Activated T-helper 1 cell treated with anti-CD3 and anti-CD28 coated beads, Interleukin-12 subunit alpha, Interleukin-12 subunit beta, Interleukin-2, Interleukin-4 antibody, amounts not matched to agents 30 ng/mL and 10 ng/mL and 1 ng/mL, durations not matched to agents 14 hours and 24 hours and 36 hours (primary cell): ENCODE results near the gene CCSER1. TPM values are rescaled to one million over a fixed set of nuclear protein-coding genes. Genes with fewer than 3 reads are reported as not detected.

Experiments used
- DNase-seq: peaks from one replicate; pipeline ENCODE4 v3.0.0; 2021; ENCODE audit warnings: low spot score
- H3K27ac Mint-ChIP-seq: one replicate; pipeline ENCODE4 v1.8.0; 2021; ENCODE audit warnings: mild to moderate bottlenecking, mixed read lengths
- H3K27me3 Mint-ChIP-seq: one replicate; pipeline ENCODE4 v1.8.0; 2022; ENCODE audit warnings: mild to moderate bottlenecking, moderate library complexity, mixed read lengths; ENCODE audit not compliant: insufficient read depth
- H3K36me3 Mint-ChIP-seq: one replicate; pipeline ENCODE4 v1.8.0; 2021; ENCODE audit warnings: low read depth, mixed read lengths
- H3K4me1 Mint-ChIP-seq: one replicate; pipeline ENCODE4 v1.8.0; 2021; ENCODE audit warnings: low read depth, mixed read lengths
- H3K4me3 Mint-ChIP-seq: one replicate; pipeline ENCODE4 v1.8.0; 2021; ENCODE audit warnings: mild to moderate bottlenecking, moderate library complexity, mixed read lengths
- H3K9me3 Mint-ChIP-seq: one replicate; pipeline ENCODE4 v1.8.0; 2021; ENCODE audit warnings: mixed read lengths
- intact Hi-C: fragments of 100-400 bp; cut with micrococcal nuclease; formaldehyde crosslinking; loops from one replicate; pipeline ENCODE4 v1.15.1; 2024
- total RNA-seq: library from RNA; stranded (reverse); gene quantifications from 2 replicates; pipeline ENCODE4 v1.2.3, GENCODE V29; 2022

Gene CCSER1
- total RNA-seq, 1 donor from 2014 or later: not detected

DNA sequence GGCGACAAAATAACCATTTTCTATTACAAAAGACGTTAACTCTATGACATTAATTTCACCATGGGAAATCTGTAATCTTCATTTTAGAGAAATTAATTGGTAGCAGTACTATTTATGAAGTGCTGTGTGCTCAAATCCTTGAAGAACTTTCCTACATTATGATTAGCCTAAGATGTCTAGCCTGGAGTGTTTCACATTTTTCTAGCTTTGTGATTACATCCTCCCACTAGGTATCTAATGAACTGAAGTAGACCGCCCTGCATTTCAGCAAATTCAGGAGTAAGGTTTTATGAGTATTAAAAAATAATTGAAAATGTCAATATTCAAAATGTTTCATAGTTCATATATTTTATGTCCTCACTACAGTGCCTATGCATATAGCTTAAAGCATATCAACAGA, 713.1 kb downstream of the CCSER1 start:
- no peaks in the 10 kb centered on the region for H3K4me1 Mint-ChIP-seq

DNA sequence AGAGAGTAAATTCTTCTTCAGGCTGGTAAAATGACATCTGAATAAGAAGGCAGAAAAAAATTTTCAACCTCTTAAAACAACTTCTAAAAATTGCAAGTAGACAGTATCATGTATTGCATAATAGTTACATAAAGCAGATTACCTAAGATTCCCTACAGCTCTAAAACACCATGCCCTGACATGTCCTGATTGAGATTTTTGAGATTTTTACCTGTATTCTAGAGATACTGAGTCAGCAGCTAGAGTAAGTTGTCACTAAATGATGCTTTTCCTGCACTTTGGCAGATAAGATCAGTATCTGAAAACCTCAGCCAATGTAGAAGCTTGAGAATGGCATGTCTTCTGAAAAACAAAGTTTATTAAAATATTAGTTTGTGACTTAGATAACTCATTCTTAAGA, 713.6 kb downstream of the CCSER1 start:
- H3K4me1 Mint-ChIP-seq: no peaks in the 10 kb centered on the region
- no peaks in the 10 kb centered on the region for H3K27me3 Mint-ChIP-seq
- DNase-seq: no peak
- no peak overlapping the region for H3K4me3 Mint-ChIP-seq
- H3K9me3 Mint-ChIP-seq: no peaks in the 10 kb centered on the region
- H3K27ac Mint-ChIP-seq: no peak overlapping the region
- H3K36me3 Mint-ChIP-seq: no peaks in the 10 kb centered on the region
- intact Hi-C loops: no loop called here

More for the DNA sequence above, 713.1 kb downstream of the CCSER1 start:
- no peak overlapping the region for H3K27ac Mint-ChIP-seq
- intact Hi-C loops: no loop called here
- H3K4me3 Mint-ChIP-seq: no peak overlapping the region
- H3K36me3 Mint-ChIP-seq: no peaks in the 10 kb centered on the region
- DNase-seq: no peak
- H3K9me3 Mint-ChIP-seq: no peaks in the 10 kb centered on the region
- H3K27me3 Mint-ChIP-seq: no peaks in the 10 kb centered on the region

DNA sequence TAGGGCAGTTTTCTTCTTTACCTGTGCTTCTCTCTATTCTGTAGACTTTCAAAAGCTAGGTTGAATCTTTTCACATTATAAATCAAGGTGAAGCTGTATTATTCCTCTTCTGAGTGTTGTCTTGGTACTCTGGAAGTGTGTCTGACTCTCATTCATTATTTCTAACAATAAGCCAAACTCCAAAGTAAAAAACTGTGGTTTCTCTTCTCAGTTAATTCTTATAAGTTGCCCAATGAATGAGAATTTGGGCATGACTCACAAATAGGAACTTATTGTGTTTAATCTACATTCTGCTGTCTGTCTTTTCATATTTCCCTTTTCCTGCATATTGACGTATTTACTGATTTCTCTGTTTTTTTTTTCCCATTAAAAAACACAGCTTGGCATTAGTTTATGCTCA, 714.5 kb downstream of the CCSER1 start:
- DNase-seq: no peak
- H3K27me3 Mint-ChIP-seq: no peaks in the 10 kb centered on the region
- no peaks in the 10 kb centered on the region for H3K4me1 Mint-ChIP-seq
- no peak overlapping the region for H3K4me3 Mint-ChIP-seq
- no peaks in the 10 kb centered on the region for H3K9me3 Mint-ChIP-seq
- H3K27ac Mint-ChIP-seq: no peak overlapping the region
- intact Hi-C loops: no loop called here
- H3K36me3 Mint-ChIP-seq: no peaks in the 10 kb centered on the region

DNA sequence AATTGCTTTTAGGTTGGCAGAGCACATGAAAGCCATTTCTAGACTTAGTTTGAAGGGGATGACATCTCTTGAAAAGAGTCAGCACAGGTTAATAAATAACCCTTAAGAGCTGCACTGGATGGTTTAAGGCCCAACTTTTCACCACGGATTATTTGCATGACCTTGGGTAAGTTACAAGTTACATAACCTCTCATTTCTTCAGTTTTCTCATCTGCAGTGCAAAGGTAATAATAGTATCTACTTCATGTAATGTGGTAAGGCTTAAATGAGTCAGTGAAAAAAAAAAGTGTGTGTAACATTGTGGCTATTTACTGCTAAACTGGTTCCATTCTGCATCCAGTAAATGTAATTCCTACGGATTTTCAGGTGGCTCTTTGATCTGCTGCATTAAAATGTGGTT, 715.8 kb downstream of the CCSER1 start:
- Mint-ChIP-seq H3K36me3 (no peaks in the 10 kb centered on the region), H3K9me3 (no peaks in the 10 kb centered on the region), H3K4me1 (no peaks in the 10 kb centered on the region), H3K27me3 (no peaks in the 10 kb centered on the region), H3K4me3 (no peak overlapping the region), H3K27ac (no peak overlapping the region)
- intact Hi-C loops: no loop called here
- DNase-seq: no peak

- Mint-ChIP-seq H3K36me3 (no peaks in the 10 kb centered on the region), H3K9me3 (peaks cover 3% of the 10 kb centered on the region), H3K27me3 (no peaks in the 10 kb centered on the region), H3K27ac (no peak overlapping the region), H3K4me3 (no peak overlapping the region), H3K4me1 (no peaks in the 10 kb centered on the region)
- intact Hi-C loops: no loop called here
- DNase-seq: no peak
These were observed 717.0 kb downstream of the CCSER1 start for GRCh38 chr4:90844241-90844640.

GRCh38 chr4:90845777-90846176, 718.6 kb downstream of the CCSER1 start:
- Mint-ChIP-seq H3K9me3 (peaks cover 4% of the 10 kb centered on the region), H3K36me3 (no peaks in the 10 kb centered on the region)
- no peak for DNase-seq

DNA sequence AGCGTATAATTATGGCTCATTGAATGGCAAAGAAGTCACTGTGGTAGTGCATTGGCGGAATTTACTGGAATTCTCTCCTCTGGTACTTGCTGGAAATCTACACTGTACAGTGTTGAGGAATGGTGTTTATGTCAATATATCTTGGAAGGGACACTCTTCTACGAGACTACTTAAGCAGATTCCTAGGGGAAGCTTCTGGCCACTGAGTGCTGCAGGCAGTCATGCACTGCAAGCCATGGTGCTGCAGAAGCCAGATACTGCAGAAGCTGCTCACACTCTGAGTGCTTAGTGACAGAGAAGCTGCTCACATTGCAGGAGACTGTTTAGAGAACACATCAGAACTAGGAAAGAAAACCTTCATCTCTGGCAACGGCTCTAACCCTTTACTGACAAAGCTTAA, 725.0 kb downstream of the CCSER1 start:
- Mint-ChIP-seq H3K9me3 (peaks cover 6% of the 10 kb centered on the region), H3K27me3 (no peaks in the 10 kb centered on the region), H3K4me3 (no peak overlapping the region), H3K36me3 (no peaks in the 10 kb centered on the region), H3K4me1 (no peaks in the 10 kb centered on the region), H3K27ac (no peak overlapping the region)
- no peak for DNase-seq
- intact Hi-C loops: no loop called here

More at GRCh38 chr4:90845777-90846176, 718.6 kb downstream of the CCSER1 start:
- intact Hi-C loops: no loop called here
- H3K4me1 Mint-ChIP-seq: no peaks in the 10 kb centered on the region
- no peak overlapping the region for H3K4me3 Mint-ChIP-seq
- H3K27ac Mint-ChIP-seq: no peak overlapping the region
- no peaks in the 10 kb centered on the region for H3K27me3 Mint-ChIP-seq

DNA sequence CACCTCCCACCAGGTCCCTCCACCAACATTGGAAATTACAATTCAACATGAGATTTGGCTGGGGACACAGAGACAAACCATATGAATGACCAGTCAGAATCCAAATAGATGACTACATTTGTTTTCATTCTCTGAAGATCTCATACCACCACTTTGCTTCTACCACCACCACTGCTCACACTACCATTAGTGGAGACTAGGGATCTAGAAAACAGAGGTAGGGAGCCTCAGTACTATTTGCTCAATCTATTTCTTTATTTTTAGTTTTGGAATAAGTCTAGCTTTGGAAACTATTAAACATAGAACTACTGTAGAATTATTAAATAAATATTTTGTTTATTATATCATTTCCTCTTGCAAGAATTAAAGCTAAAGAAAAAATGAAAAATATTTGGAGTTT, 727.9 kb downstream of the CCSER1 start:
- H3K4me1 Mint-ChIP-seq: no peaks in the 10 kb centered on the region
- no peak for DNase-seq
- H3K27me3 Mint-ChIP-seq: no peaks in the 10 kb centered on the region
- H3K4me3 Mint-ChIP-seq: no peak overlapping the region
- H3K27ac Mint-ChIP-seq: no peak overlapping the region
- no peaks in the 10 kb centered on the region for H3K36me3 Mint-ChIP-seq
- intact Hi-C loops: no loop called here
- H3K9me3 Mint-ChIP-seq: peaks cover 3% of the 10 kb centered on the region

DNA sequence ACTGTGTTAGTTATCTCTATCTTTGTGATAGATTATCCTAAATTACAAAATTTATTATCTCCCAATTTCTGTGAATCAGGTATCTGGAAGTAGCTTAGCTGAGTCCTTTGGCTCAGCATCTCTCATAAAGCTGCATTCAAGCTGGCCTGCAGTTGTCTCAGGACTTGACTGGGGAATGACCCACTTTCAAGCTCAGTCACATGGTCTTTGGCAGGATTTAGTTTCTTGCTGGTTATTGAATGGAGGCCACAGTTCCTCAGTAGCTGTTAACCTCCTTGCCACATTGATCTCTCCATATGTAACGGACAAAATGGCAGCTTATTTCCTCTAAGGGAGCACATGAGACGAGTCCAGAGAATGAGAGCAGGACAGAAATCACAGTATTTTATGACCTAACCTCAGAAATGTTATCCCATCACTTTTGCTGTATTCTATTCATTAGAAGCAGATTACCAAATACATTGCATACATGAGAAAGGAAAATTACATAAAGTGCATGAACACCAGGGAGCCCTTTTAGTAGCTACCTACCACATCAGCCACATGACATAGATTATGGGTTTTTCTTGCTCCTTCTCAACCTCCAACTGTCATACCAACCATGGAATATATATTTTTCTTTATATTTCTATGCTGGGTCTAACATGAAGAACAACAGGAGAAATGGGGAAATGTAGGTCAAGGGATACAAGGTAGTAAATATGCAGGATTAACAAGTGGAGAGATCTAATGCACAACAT, 730.1 kb downstream of the CCSER1 start:
- Mint-ChIP-seq H3K36me3 (no peaks in the 10 kb centered on the region), H3K27ac (no peak overlapping the region), H3K4me1 (no peaks in the 10 kb centered on the region), H3K9me3 (peaks cover 3% of the 10 kb centered on the region), H3K27me3 (no peaks in the 10 kb centered on the region), H3K4me3 (no peak overlapping the region)
- intact Hi-C loops: no loop called here
- DNase-seq: no peak

DNA sequence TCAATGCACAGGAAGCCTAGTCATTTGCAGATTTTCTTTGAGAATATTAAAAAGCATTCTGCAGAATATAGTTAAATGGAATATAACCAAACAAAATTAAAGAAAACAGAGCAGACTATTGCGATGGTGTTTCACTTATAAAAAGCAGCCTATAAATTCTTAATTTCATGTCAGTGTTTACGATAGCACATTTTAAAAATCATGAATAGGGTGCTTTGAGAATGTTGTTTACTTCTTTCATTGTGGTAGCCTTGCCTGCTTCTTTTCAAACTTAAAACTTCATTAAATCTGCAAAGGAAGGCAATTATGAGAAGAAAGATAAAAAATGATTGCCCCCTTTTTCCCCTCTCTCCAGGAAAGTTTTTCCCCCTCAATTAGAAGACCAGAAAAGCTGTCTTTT, 748.6 kb downstream of the CCSER1 start:
- intact Hi-C loops: no loop called here
- Mint-ChIP-seq H3K4me3 (no peak overlapping the region), H3K4me1 (no peaks in the 10 kb centered on the region)

DNA sequence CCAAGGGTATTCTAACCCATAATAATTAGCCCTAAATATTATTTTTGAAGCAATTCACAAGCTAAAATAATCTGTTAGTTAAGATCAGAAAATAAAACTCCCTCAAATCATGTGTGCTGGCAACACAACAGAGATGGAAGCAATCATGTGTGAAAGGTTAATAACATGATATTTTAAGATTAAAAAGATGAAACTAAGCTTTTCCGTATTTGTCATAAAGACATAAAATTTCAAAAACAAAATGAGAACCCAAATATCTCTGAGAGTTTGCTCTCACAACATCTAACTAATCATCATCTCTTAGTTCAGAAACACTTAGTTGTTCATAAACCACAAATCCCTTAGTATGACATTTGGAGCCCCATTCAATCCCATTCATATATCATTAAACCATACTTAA, 749.1 kb downstream of the CCSER1 start:
- Mint-ChIP-seq H3K4me3 (no peak overlapping the region), H3K36me3 (no peaks in the 10 kb centered on the region), H3K27me3 (no peaks in the 10 kb centered on the region), H3K9me3 (peaks cover 16% of the 10 kb centered on the region), H3K4me1 (no peaks in the 10 kb centered on the region), H3K27ac (no peak overlapping the region)
- intact Hi-C loops: no loop called here
- no peak for DNase-seq

More for the DNA sequence above, 748.6 kb downstream of the CCSER1 start:
- H3K27me3 Mint-ChIP-seq: no peaks in the 10 kb centered on the region
- H3K36me3 Mint-ChIP-seq: no peaks in the 10 kb centered on the region
- no peak overlapping the region for H3K27ac Mint-ChIP-seq
- DNase-seq: no peak
- peaks cover 16% of the 10 kb centered on the region for H3K9me3 Mint-ChIP-seq

DNA sequence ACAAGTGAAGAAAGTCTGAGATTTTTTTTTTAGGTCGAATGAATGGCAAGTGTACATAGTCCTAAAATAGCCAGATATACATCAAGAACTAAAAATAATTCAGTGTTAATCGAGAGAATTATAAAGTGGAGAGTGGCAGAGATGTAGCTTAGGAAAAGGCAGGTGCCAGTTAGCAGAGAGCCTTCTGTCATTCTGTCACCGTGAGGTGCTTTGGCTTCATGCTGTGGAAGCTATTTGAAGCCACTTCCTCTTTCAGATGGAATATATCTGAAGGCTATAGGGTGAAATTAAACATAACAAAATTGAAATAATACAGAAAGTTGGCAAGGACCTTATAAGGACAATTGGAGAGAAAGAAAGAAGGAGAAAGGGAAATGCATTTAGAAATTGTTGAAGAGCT, 756.3 kb downstream of the CCSER1 start:
- Mint-ChIP-seq H3K4me3 (no peak overlapping the region), H3K27me3 (no peaks in the 10 kb centered on the region), H3K36me3 (no peaks in the 10 kb centered on the region), H3K4me1 (no peaks in the 10 kb centered on the region), H3K27ac (no peak overlapping the region), H3K9me3 (no peaks in the 10 kb centered on the region)
- intact Hi-C loops: no loop called here
- DNase-seq: no peak

DNA sequence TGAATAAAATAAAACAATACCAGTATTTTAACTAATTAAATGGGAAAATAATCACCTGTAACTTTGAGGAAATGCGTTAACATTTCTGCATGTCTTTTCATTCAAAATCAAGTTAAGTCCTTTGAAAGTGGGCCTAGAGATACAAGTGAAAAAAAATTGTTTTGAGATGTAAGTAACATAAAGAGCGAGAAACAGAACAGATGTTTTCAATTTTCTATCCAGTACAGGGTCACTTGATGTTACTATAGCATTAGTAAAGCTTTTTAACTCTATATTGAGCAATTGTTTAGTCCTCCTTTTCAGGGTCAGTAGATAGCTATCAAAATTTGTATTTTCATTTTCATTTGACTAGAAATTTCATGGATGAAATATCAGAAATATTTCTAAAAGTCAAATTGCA, 761.4 kb downstream of the CCSER1 start:
- Mint-ChIP-seq H3K4me1 (no peaks in the 10 kb centered on the region), H3K4me3 (no peak overlapping the region), H3K27ac (no peak overlapping the region), H3K27me3 (no peaks in the 10 kb centered on the region), H3K36me3 (no peaks in the 10 kb centered on the region), H3K9me3 (no peaks in the 10 kb centered on the region)
- intact Hi-C loops: no loop called here
- DNase-seq: no peak

- Mint-ChIP-seq H3K4me1 (no peaks in the 10 kb centered on the region), H3K36me3 (no peaks in the 10 kb centered on the region), H3K4me3 (no peak overlapping the region), H3K9me3 (no peaks in the 10 kb centered on the region), H3K27ac (no peak overlapping the region), H3K27me3 (no peaks in the 10 kb centered on the region)
- intact Hi-C loops: no loop called here
- no peak for DNase-seq
These were observed 762.0 kb downstream of the CCSER1 start for GRCh38 chr4:90889171-90889570.
